22Rv1 (cell line): ENCODE data around the gene BUD23.

Source experiments
- CTCF ChIP-seq: fragments of 450-650 bp; IDR thresholded peaks from 2 replicates; pipeline ENCODE4 v1.5.1; 2017; ENCODE audit warnings: mild to moderate bottlenecking
- ZFX ChIP-seq: fragments of 450-650 bp; IDR thresholded peaks from 2 replicates; pipeline ENCODE4 v1.6.1; 2017; ENCODE audit warnings: antibody characterized with exemption, borderline replicate concordance

GRCh38 chr7:73718438-73718881 is 35.1 kb downstream of the BUD23 start:
- TF ChIP-seq ZFX (no peak), CTCF (no peak)
